Caki2 (cell line): Measurements from ENCODE around the gene FBXO34. TPM values are rescaled to one million over a fixed set of nuclear protein-coding genes. Genes with fewer than 3 reads are reported as not detected.
A peak's percentile ranks its signal among the peaks of the same experiment; 100 is the strongest.
"Not testable (repeated sequence)": the region's sequence is repeated elsewhere in the genome, so short reads cannot be mapped to it uniquely, and the experiment has no call there.

ENCODE experiments used
- DNase-seq: peaks from one replicate; pipeline ENCODE4 v3.0.0-alpha.2; 2015; ENCODE audit warnings: low read depth
- in situ Hi-C: cut with HindIII; loops from 2 replicates; pipeline ENCODE4 v1.10.0; 2016; ENCODE audit warnings: low sequenced_read_pairs, low pct_unique_long_range_greater_than_20kb, mixed read lengths
- total RNA-seq: library from RNA; depleted of rRNA; stranded (reverse); fragments of >200 nt; shearing (Covaris generic); gene quantifications from 2 replicates; pipeline ENCODE4 v1.2.3, GENCODE V29; 2014; ENCODE audit warnings: low replicate concordance

FBXO34 gene
- total RNA-seq, 1 experiment from 2014 or later = 20.3 TPM

DNA sequence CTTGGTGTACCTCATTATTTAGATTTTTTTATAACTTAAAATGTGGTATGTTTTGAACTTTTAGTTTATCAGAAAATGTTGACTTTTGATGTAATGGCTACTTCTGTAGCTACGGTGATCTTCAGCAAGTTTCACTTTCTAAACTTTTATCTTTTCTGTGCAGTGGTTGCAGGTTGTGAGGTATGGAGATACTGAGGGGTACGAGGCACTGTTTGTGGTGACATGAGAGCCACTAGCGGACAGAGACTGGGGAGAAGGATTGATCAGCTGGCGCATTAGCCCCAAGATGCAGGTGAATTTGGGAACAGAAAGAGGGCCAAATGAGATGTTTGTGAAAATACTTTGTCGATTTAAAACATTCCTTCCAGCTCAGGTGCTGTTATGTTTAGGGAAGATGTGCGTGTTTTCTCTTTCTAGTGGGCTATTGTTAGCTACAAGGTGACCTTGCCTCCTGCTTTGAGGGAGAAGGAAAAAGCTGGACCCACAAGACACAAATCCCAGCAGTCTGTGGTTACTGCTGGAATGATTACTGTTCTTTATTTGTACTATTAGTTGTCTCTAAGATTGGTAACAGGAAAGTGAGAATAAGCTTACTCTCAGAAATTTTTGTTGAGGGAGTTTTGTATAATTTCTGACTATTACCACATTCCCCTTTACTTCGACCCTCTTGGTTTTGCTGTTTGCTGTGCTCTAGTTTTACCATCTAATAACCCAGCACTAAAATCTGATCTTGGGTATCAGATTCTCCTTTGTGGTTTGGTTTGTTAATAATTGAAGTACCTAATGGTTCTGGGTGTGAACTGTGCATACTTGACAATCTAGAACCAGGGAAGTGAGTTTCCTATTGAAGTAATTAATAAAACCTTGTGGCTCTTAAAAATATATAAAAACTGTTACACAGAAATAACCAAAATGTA lies 61.7 kb downstream of the FBXO34 start:
- in situ Hi-C loops = no loop called here
- DNase-seq = no peak

DNA sequence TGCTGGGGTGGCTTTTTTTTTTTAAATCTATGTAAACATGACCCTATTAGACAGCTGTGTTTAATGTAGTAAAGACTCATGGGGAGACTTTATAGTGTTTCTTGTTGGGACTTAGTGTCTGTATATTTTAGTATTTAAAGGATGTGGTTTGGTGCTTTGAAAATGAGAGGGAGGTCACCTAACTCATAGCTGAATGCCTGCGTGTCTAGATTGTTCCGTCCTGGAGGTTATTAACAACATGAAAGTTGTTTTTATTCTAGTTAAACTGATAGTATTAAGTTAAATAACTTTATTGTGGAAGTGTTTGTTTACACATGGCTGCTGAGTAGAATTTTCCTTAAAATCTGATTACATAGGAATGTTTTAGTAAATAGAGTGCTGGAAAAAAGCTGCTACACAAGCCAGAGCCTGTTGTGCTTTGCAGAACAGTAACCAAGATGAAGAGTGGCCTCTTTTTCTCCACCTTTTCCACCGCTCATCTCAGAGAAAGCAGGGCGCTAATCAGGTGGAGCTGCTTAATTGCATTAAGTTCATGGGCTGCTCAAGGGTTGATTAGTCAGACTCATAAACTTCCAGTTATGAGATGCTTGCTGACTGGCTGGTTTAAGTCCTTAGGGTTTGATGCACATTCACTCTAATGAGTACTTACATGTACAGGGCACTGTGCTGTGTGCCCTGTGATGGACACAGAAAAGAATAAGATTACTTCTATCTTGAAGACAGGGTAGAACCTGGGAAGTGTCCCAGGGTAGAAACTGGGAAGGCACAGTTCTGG lies 62.7 kb downstream of the FBXO34 start:
- DNase-seq = no peak
- in situ Hi-C loops = no loop called here

DNA sequence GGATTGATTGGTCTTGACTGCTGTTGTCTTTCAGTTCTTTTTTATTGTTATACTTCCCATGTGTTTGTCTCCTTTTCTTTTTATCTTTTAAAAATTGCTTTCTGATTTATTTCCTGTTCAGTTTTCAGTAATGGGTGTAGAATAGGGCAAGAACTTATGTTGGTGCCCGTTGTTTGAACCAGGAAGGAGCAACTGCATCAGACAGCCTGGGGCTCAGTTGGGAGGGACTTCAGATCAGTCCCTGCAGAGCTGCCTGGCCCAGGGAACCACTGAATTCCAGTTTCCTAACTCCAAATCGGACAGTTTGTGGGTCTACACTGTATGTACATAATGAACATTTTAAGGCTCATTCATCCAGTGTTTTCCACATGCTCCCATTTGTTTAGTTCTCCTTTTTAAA lies 64.9 kb downstream of the FBXO34 start:
- in situ Hi-C loops = no loop called here
- no peak for DNase-seq

DNA sequence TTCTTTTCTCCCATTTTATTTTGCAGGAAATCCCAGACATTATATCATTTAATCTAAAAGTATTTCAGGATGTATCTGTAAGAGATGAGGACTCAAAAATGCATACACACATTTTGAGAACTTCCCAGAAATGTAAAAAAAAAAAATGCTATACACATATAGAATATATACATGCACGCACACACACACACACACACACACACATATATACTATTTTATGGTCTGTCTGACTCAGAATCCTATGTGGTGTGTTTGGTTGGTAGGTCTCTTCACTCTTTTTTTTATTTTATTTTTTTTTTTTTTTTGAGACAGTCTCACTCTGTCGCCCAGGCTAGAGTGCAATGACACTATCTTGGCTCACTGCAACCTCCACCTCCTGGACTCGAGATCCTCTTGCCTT lies 65.5 kb downstream of the FBXO34 start:
- in situ Hi-C loops = no loop called here
- no peak for DNase-seq

DNA sequence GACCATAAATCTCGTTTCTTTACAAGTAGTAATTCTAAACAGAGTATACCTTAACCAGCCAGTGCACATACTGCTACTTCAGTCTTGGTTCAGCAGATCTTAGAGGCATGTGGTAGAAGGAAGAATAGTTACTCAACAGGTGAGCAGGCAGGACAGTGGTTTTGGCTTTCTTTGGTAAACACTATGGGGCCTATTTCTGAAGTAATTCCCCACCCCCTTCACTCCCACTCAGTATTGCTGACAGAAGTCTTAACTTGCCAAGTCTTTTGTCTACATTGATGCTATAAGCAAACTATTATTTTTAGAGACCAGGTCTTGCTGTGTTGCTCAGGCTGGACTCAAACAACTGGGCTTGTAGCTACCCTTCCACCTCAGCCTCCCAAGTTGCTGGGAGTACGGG lies 68.5 kb downstream of the FBXO34 start:
- no peak for DNase-seq
- in situ Hi-C loops = no loop called here

DNA sequence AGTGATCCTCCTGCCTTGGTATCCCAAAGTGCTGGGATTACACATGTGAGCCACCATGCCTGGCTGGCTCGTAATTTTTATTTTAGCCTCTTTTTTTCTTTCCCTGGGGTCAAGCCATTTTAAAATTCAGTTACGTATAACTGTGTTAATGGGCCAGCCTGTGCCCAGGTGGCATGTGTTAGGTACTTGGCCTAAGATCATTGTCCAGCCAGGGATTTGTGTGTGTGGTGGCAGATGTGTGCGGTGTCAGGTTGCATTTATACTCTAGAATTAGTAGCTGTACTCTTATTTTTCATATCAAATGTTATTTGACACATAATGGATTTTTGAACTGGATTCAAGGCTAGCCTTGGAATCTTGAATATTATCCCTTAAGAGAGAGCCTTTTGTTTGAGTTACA lies 69.3 kb downstream of the FBXO34 start:
- no peak for DNase-seq
- in situ Hi-C loops = no loop called here

DNA sequence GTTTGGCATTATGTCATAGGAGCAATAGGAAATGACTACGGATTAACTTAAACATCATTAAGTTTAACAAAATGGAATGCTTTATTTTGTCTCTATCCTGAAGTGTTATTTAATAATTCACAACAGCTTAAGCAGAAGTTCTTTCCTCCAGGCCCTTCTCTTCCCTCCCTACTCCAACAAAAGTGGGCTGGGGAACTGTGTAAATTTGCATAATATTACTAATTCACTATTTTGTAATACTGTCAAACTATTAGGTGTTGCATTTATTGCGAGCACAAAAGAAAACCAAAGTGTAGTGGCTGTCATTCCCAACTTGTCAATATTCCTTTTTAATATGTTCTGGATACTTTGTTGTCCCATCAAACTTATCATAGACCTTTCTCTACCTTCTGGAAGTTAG lies 70.6 kb downstream of the FBXO34 start:
- DNase-seq = no peak
- in situ Hi-C loops = no loop called here

DNA sequence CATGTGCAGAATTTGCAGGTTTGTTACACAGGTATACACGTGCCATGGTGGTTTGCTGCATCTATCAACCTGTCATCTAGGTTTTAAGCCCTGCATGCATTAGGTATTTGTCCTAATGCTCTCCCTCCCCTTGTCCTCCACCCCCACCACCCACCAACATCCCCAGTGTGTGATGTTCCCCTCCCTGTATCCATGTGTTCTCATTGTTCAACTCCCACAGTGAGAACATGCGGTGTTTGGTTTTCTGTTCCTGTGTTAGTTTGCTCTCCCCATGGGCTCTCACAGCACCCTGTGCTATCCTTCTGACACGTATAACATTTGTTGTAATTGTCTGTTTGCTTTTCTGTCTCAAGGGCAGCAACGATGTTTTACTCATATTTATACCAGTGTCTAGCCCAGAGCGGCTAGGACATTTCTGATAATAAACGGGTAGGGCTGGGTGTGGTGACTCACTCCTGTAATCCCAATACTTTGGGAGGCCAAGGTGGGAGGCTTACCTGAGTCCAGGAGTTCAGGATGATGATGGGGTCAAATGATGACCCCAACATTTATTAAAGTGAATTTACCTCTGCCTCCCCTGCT lies 73.5 kb downstream of the FBXO34 start:
- in situ Hi-C loops = not testable (repeated sequence)

DNA sequence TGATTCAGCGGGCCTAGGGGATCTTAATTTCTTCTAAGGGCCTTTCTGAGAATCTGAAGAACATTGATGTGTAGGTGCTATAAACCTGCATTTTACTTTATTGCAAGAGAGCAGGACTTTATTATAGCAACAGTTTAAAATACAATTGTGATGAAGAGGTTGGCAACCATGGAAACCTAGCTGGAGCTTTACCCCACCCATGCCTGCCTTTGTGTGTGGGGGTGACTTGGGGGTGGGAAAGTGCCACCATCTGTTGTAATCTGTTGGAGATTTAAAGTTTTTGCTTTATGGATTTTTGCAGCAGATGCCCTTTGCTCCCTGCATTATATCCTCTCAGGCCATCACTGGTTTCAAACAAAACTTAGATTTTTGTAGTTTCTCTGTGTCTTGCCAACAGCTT lies 75.8 kb downstream of the FBXO34 start:
- in situ Hi-C loops = no loop called here
- no peak for DNase-seq

More for the DNA sequence above, 73.5 kb downstream of the FBXO34 start:
- not testable (repeated sequence) for DNase-seq

DNA sequence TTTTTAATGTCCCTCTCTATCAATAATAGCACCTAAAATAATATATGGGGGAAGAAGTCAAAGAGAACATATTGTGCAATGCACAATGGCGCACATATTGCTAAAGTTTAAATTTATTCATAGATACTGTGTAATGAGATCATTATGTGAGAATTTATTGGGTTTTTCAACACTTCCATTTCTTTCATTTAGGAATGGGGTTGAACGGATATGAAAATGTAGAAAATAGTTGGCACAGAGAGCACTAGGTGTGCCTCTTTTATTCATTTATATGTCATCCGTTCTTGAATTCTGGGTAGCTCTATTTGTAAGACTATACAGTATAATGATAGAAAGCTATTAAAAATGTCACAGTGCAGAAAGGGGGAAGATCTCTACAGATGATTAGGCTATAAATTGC lies 76.5 kb downstream of the FBXO34 start:
- no peak for DNase-seq
- in situ Hi-C loops = no loop called here

DNA sequence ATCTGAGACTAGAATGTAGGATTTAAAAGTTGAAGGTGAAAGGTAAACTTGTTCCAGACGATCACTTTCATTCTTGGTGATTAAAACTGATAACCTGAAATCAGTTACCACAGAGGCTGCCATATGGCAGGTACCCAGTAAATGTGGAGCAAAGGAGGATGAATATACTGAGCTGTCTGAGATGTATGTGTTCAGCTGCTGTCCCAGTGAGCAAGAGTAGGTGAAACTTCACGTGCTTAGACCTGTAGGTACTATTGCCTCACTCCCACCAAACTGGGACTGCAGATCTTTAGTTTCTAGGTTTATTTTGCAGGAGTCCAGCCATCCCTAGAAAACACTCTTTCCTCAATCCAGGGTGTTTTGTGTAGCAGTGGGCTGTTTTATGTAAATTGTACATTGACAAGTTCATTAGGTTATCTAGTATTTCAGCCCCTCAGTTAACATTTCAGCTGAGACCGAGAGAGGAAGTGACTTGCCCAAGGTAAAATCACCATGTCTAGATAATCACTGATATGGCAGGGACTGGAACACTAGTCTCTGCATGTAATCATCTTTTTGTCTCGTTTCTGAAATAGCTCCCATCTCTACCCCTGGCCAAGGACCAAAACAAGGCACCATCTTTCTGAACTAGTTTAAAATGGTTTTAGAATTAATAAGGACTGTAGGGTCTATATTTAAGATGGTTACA lies 77.7 kb downstream of the FBXO34 start:
- DNase-seq = no peak
- in situ Hi-C loops = no loop called here

DNA sequence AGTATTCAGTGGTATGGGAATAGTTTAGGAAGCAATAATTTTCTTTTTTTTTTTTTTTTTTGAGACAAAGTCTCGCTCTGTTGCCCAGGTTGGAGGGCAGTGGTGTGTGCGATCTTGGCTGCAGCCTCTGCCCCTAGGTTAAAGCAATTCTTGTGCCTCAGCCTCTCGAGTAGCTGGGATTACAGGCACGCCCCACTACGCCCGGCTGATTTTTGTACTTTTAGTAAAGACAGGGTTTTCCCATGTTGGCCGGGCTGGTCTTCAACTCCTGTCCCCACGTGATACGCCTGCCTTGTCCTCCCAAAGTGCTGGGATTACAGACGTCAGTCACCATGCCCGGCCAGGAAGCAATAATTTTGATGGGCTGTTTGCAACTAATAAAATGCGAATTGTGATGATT lies 78.3 kb downstream of the FBXO34 start:
- in situ Hi-C loops = no loop called here
- DNase-seq = no peak

DNA sequence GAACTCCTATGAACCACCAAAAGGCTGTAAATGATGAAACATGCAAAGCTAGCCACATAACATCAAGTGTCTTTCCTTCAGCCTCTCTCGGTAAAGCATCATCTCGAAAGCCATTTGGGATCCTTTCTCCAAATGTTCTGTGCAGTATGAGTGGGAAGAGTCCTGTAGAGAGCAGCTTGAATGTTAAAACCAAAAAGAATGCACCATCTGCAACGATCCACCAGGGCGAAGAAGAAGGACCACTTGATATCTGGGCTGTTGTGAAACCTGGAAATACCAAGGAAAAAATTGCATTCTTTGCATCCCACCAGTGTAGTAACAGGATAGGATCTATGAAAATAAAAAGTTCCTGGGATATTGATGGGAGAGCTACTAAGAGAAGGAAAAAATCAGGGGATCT lies 79.2 kb downstream of the FBXO34 start:
- no peak for DNase-seq
- in situ Hi-C loops = no loop called here

DNA sequence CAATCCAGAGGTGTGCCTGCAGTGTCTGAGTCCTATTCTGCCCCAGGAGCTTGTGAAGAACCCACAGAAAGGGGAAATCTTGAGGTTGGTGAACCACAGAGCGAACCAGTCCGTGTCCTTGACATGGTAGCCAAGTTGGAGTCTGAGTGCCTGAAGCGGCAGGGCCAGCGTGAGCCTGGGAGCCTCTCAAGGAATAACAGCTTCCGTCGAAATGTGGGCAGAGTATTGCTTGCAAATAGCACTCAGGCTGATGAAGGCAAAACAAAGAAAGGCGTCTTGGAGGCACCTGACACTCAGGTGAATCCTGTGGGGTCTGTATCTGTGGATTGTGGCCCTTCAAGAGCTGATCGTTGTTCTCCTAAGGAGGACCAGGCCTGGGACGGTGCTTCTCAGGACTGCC lies 79.9 kb downstream of the FBXO34 start:
- DNase-seq = no peak
- in situ Hi-C loops = no loop called here

DNA sequence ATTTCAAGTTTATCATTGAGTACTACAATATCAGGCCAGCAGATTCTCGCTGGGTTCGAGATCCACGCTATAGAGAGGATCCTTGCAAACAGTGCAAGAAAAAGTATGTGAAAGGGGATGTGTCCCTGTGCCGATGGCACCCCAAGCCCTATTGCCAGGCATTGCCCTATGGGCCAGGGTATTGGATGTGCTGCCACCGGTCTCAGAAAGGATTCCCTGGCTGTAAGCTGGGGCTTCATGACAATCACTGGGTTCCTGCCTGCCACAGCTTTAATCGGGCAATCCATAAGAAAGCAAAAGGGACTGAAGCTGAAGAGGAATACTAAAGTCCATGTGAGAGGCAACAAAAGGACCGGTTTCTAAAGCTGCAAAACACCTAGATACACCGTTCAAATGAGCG lies 81.0 kb downstream of the FBXO34 start:
- no peak for DNase-seq
- in situ Hi-C loops = no loop called here

DNA sequence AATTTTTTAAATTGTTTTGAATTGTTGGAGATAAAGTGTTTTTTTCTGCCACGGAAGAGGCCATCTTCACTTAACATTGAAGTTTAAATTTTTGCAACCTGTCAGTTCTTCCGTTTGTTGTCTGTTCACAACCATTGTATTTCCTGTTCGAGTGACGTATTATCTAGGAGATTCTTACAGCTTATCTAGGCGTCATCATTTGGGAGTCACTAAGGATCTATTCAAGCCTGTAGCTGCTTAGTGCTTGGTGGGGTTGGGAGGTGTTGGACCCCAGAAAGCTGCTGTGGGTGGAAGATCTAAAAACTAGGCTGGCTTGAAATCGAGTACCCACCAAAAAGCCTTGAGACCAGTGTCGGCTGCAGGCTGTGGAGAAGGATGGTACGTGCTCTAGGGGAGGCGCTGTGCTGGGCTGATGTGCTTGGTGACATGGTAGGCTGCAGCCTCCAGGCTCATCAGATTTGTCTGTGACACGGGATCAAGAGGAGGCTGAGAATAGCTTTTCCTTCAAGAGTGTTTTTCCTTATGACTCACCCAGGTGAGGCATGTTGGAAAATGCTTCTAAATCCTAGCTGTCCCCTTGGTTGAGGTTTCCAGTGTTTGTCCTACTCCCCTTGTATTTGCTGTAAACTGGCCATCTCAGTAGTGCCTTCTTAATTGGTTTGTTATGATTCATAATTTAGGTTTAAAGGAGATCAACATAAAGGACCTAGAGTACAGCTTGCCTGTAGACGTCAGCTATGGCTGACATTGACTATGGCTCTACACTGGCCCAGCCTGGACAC lies 82.7 kb downstream of the FBXO34 start:
- in situ Hi-C loops = no loop called here
- no peak for DNase-seq

DNA sequence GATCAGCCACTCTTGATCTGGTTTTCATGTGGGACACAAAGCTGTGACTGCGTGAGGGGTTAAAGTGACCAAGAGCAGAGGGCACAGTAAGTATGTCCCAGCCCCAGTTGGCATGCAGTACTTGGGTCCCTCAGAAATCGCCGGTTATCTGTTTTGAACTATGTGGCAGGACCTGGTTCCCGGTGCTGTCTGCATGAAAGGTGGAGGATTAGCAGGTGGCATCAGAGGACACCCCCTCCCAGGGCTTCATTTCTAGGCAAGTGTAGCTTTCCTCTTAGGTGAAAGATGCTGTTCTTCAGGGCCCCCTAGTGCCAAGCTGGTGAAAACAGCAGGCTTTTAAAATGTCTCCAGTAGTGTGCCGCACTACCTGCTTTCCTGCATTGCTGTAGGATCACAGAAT lies 83.3 kb downstream of the FBXO34 start:
- peak; percentile 33 for DNase-seq
- in situ Hi-C loops = no loop called here

DNA sequence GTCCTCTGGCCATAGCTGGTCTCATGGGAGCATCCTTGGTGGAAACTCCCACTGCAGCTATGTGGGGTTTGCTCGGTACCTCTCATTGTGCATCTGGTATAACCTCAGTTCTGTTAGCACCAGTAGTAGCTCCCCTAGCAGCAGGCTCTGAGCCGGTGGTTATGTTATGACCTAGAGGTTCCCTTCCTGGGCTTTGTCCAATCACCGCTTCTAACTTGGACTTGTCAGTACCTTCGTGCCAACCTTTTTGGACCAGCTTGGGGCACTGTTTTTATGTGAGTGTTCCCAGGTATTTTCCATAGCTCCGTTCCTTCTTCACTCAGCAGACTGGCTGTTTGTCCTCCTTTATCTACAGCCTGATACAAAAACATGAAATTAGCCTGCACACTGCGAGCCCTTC lies 84.7 kb downstream of the FBXO34 start:
- in situ Hi-C loops = no loop called here
- no peak for DNase-seq
